Peyer's patch (tissue), 4 donors: ENCODE results near the gene RPL19. TPM values are rescaled to one million over a fixed set of nuclear protein-coding genes. Genes with fewer than 3 reads are reported as not detected.
"Not testable (repeated sequence)": the region's sequence is repeated elsewhere in the genome, so short reads cannot be mapped to it uniquely, and the experiment has no call there.

Experiments
- DNase-seq, 3 donors: peaks; one replicate each; pipeline ENCODE4 v3.0.0-alpha.2; 2017 to 2019
- H3K27ac ChIP-seq, 4 donors: fragments of 200-600 bp; sonication (generic); one replicate each; pipeline ENCODE4 v1.5.1; 2016 to 2019
- H3K27me3 ChIP-seq, 2 donors: fragments of 200-600 bp; sonication (generic); one replicate each; pipeline ENCODE4 v1.5.1; 2019
- H3K36me3 ChIP-seq, 3 donors: fragments of 200-600 bp; sonication (generic); one replicate each; pipeline ENCODE4 v1.5.1; 2016 to 2019
- H3K4me1 ChIP-seq, 4 donors: fragments of 200-600 bp; sonication (generic); one replicate each; pipeline ENCODE4 v1.5.1; 2016 to 2019
- H3K4me3 ChIP-seq, 4 donors: fragments of 200-600 bp; sonication (generic); 1 replicate in 3 of 4; 2 replicates in 1 of 4; pipeline ENCODE4 v1.5.1; 2016 to 2019; ENCODE audit warnings: mild to moderate bottlenecking in 1 of 4
- H3K9me3 ChIP-seq, 4 donors: fragments of 200-600 bp; sonication (generic); one replicate each; pipeline ENCODE4 v1.5.1; 2016 to 2019; ENCODE audit warnings: mild to moderate bottlenecking in 1 of 4
- CTCF ChIP-seq, 6 experiments: fragments of 450-650 bp in 4 of 6; fragments of 200-600 bp in 2 of 6; sonication (generic) in 1 of 6; IDR thresholded peaks; one replicate each; pipeline ENCODE4 v1.5.1; 2017 to 2019; ENCODE audit warnings: antibody characterized with exemption in 6 of 6, mild to moderate bottlenecking in 3 of 6, moderate library complexity in 1 of 6
- POLR2A ChIP-seq, 2 donors: fragments of 450-650 bp; IDR thresholded peaks; one replicate each; pipeline ENCODE4 v1.5.1; 2017; ENCODE audit warnings: antibody characterized with exemption in 2 of 2, mild to moderate bottlenecking in 2 of 2, moderate library complexity in 2 of 2
- total RNA-seq, 4 donors: library from RNA; depleted of rRNA; stranded (reverse); fragments of >200 nt; gene quantifications; one replicate each; pipeline ENCODE4 v1.1.0, GENCODE V29; 2016

Gene RPL19
- total RNA-seq, 4 donors from 2014 or later: 932 to 2,029 (median 1,420) TPM

GRCh38 chr17:39165178-39165840, 34.8 kb upstream of the RPL19 start:
- Histone ChIP-seq H3K4me3 (peak overlapping the region; percentile 29 to 53 (median 52)), H3K9me3 (peaks cover 0 to 3% (median 0%) of the 10 kb centered on the region in 4 donors), H3K36me3 (no peaks in the 10 kb centered on the region), H3K27me3 (no peaks in the 10 kb centered on the region), H3K27ac (peak overlapping the region in 2 of 4 donors; percentile 12 to 42), H3K4me1 (peaks cover 0 to 10% (median 5%) of the 10 kb centered on the region in 4 donors)
- DNase-seq: no peak
- TF ChIP-seq POLR2A (IDR thresholded peaks at IDR 0.05) (no peak), CTCF (IDR thresholded peaks at IDR 0.05) (no peak)

GRCh38 chr17:39165841-39166349, 34.2 kb upstream of the RPL19 start, which contains the start of gene ARL5C:
TSS of gene ARL5C (minus strand) at chr17:39166161. CDS start at chr17:39165760, 401 bp downstream.
- H3K9me3 ChIP-seq: peaks cover 0 to 3% (median 0%) of the 10 kb centered on the region in 4 donors
- H3K4me1 ChIP-seq: peaks cover 0 to 10% (median 5%) of the 10 kb centered on the region in 4 donors
- H3K27ac ChIP-seq: peak within 1 kb of the TSS in 2 of 4 donors; percentile 12 to 42
- peak within 1 kb of the TSS; percentile 29 to 53 (median 52) for H3K4me3 ChIP-seq
- no peak for DNase-seq
- TF ChIP-seq POLR2A (IDR thresholded peaks at IDR 0.05): no peak
- TF ChIP-seq CTCF (IDR thresholded peaks at IDR 0.05): no peak
- no peaks in the 10 kb centered on the region for H3K36me3 ChIP-seq
- H3K27me3 ChIP-seq: no peaks in the 10 kb centered on the region

- Histone ChIP-seq H3K4me3 (no peak overlapping the region), H3K27me3 (no peaks in the 10 kb centered on the region), H3K27ac (no peak overlapping the region), H3K36me3 (no peaks in the 10 kb centered on the region), H3K4me1 (peaks cover 0 to 10% (median 5%) of the 10 kb centered on the region in 4 donors), H3K9me3 (peaks cover 0 to 3% (median 0%) of the 10 kb centered on the region in 4 donors)
- TF ChIP-seq CTCF (IDR thresholded peaks at IDR 0.05) (no peak), POLR2A (IDR thresholded peaks at IDR 0.05) (no peak)
- DNase-seq: no peak
Observed at GRCh38 chr17:39166437-39167335, 33.4 kb upstream of the RPL19 start.

GRCh38 chr17:39167476-39167875, 32.6 kb upstream of the RPL19 start:
- Histone ChIP-seq H3K9me3 (peaks cover 0 to 3% (median 0%) of the 10 kb centered on the region in 4 donors), H3K4me3 (no peak overlapping the region), H3K27me3 (no peaks in the 10 kb centered on the region), H3K36me3 (no peaks in the 10 kb centered on the region), H3K4me1 (peaks cover 0 to 10% (median 5%) of the 10 kb centered on the region in 4 donors), H3K27ac (no peak overlapping the region)
- DNase-seq: peak in 1 of 3 donors; percentile 25
- TF ChIP-seq CTCF (IDR thresholded peaks at IDR 0.05) (no peak), POLR2A (IDR thresholded peaks at IDR 0.05) (no peak)

- peaks cover 0 to 10% (median 5%) of the 10 kb centered on the region in 4 donors for H3K4me1 ChIP-seq
Observed at GRCh38 chr17:39168503-39168902, 31.6 kb upstream of the RPL19 start.

More at GRCh38 chr17:39168503-39168902, 31.6 kb upstream of the RPL19 start:
- not testable (repeated sequence) for H3K36me3 ChIP-seq, H3K4me3 ChIP-seq, H3K27me3 ChIP-seq, H3K27ac ChIP-seq, DNase-seq, H3K9me3 ChIP-seq
